Vagina (tissue), 2 donors: ENCODE results near the gene CRELD2.

Experiments
- POLR2A ChIP-seq, 2 donors: fragments of 450-650 bp; IDR thresholded peaks; one replicate each; pipeline ENCODE4 v1.6.1; 2017; ENCODE audit warnings: antibody characterized with exemption in 2 of 2, mild to moderate bottlenecking in 2 of 2, moderate library complexity in 2 of 2
- POLR2AphosphoS5 ChIP-seq, 2 donors: sonication (generic); formaldehyde crosslinking; IDR thresholded peaks; one replicate each; pipeline ENCODE4 v1.9.0; 2017; ENCODE audit warnings: antibody characterized with exemption in 2 of 2, mild to moderate bottlenecking in 2 of 2, low read depth in 1 of 2; ENCODE audit not compliant: insufficient read depth in 1 of 2
- TF ChIP-seq, protein P1 (sequence below), 3 experiments: fragments of 450-650 bp in 2 of 3; fragments of 200-600 bp in 1 of 3; sonication (generic) in 1 of 3; IDR thresholded peaks; one replicate each; pipeline ENCODE4 v1.5.1; 2017 to 2019; ENCODE audit warnings: antibody characterized with exemption in 3 of 3, mild to moderate bottlenecking in 2 of 3, moderate library complexity in 2 of 3

- TF ChIP-seq, protein P1, sequence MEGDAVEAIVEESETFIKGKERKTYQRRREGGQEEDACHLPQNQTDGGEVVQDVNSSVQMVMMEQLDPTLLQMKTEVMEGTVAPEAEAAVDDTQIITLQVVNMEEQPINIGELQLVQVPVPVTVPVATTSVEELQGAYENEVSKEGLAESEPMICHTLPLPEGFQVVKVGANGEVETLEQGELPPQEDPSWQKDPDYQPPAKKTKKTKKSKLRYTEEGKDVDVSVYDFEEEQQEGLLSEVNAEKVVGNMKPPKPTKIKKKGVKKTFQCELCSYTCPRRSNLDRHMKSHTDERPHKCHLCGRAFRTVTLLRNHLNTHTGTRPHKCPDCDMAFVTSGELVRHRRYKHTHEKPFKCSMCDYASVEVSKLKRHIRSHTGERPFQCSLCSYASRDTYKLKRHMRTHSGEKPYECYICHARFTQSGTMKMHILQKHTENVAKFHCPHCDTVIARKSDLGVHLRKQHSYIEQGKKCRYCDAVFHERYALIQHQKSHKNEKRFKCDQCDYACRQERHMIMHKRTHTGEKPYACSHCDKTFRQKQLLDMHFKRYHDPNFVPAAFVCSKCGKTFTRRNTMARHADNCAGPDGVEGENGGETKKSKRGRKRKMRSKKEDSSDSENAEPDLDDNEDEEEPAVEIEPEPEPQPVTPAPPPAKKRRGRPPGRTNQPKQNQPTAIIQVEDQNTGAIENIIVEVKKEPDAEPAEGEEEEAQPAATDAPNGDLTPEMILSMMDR (IDR thresholded peaks at IDR 0.05), result no peak
- TF ChIP-seq POLR2AphosphoS5 (IDR thresholded peaks at IDR 0.05; ENCODE audit: insufficient read depth in 1 of 2, low read depth in 1 of 2) (no peak), POLR2A (IDR thresholded peaks at IDR 0.05) (no peak)
Measured at GRCh38 chr22:49907807-49908206, 10.6 kb upstream of the CRELD2 start.
